GM15510 (cell line): ENCODE data around the gene VGF.

Experiments
- POLR2A ChIP-seq: IDR thresholded peaks from 3 replicates; pipeline ENCODE4 v1.6.1; 2011; ENCODE audit warnings: borderline replicate concordance; ENCODE audit not compliant: insufficient read length; ENCODE audit errors: extremely low read depth

Gene VGF

DNA sequence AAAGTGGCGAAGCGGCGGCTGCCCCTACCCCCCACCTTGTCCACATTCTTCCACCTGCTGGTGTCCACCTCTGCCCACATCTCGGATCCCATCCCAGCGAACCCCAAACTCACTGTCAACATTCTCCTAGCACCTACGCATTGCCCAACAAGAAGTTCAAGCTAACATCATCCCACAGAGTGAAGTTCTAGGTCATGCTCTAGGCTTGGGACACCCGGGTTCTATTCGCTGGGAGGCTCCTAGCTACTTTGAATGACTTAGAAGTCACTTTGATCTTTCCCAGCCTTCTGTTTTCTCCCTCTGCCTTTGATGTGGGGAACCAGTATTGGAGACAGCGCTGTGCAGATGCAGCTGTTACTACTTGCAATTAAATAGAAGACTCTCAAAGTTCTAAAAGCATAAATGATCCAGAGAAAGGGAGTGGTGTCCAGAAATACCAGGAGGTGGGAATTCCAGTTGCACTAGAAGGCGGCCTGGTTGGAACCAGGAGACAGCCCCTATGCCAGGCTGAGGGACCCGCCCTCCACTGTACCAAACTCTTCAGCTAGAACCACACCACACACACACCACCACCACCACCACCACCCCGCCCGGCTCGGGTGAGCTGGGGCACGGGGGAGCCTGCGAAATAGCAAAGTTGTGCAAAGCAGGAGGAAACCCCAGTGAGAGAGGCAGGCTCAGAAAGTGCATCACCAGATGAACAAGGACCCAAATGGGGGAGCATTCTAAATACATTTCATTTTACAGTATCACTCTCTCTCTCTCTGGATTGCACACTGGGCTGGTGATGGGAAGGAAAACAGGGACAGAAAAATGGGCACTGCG, 5.5 kb upstream of the VGF start:
- TF ChIP-seq POLR2A: no peak

DNA sequence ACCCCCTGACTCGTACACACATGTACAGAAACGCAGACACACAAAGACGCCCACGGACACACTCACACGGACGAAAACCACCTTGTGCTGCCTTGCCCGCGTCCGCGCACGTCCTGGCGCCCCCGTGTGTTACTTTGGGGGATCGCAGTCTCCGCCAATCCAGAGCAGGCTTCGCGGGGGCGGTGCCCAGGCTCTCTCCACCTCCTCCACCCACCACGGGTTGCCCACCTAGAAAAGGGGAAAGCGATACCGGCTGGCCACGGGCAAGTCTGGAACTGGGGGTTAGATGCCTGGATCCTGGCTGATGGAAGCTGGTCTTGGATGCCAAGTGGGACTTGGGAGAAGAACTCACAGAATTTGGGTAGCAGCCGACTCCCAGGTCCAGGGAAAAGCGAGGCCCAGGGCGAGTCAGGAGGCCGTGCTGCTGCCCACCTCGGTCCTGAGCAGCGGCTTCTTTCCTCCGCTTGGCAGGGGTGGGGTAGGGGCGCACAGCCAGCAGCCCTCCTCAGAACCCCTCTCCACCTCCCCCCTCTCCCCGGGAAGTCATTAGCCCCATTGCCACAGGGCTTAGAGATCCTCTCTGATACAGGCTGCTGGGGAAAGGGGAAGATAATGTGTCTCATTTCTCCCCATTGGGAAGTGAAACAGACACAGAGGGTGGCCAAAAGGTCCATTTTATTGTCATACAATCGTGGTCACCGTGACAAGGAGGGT, 4.6 kb upstream of the VGF start:
- TF ChIP-seq POLR2A: no peak

DNA sequence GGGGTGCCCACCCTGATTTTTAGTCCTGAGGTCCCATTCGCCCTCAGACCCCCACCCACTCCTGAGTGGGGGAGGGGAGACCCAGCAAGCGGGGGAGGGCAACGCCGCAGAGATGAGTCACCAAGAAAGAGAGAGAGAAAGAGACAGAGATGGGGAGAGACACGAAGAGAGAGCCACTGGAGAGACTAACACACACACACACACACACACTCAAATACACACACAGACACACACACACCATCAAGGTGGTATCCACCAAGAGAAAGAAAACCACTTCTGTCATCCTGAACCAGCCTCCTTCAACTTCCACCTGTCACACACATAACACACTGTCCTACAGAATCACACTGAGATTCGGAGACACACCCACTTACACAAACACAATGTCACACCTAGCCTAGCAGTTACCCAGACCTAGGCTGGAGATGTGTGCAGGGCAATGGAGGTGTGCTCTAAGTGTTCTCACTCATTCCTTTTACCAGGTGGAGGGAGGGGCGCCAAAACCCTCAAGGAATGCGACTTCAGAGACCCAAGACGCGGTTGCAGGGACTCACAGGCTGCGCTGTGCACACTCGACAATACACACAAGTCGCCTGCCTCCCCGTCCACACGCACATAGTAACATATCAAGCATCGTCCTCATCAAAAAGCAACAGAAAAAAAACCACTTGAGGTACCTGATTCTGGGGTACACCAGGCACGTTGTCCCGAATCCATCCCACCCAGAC, 3.9 kb upstream of the VGF start:
- no peak for TF ChIP-seq POLR2A

GRCh38 chr7:101168412-101169049, 3.2 kb upstream of the VGF start:
- TF ChIP-seq POLR2A: no peak

DNA sequence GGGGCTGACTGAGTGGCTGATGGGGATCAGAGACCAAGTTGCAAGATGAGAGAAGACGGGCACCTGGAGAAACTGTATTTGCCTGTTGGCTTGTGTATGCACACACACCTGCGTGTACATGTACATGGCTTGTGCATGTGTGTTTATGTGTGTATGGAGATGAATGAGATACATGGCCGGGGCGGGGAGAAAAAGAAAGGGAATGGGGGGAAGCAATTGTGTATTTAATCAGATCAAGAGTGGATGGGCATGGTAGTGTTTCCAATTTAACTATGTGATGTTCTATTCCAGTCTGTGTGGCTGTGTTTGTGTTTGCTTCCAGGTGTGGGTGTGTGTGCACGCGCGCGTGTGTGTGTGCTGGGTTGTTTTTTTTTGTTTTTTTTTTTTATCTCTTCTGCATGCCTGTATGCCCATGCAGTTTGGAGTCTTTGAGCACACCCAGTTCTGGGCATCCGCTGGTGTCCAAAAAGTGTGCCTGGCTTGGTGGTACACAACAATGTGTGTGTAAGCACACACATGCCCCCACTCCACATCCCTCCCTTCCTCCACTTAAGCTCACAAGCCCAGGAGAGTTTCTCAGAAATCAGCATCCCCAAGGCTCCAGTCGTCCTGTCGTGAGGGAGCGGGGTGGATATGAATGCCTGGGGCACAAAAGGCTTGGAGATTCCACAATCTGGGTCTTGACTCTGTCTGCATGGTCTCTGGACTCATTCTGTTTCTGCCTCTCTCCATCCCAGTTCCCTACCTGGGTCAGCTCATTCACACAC, 2.5 kb upstream of the VGF start:
- no peak for TF ChIP-seq POLR2A

GRCh38 chr7:101166909-101167644, 1.7 kb upstream of the VGF start:
- no peak for TF ChIP-seq POLR2A

DNA sequence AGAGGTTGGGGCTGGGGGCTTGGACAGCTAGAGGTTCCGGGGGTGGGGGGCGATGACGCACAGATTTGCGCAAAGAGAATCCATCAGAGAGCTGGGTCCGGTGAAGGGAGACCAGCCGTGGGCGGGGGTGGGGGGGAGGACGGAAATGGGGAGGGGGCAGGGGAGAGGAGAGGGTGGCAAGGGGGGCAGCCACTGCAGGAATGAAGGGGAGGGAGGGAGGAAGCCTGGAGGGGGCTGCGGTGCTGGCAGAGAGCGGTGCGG, 1.2 kb upstream of the VGF start:
- TF ChIP-seq POLR2A: no peak

- no peak for TF ChIP-seq POLR2A
These were observed 734 bp upstream of the VGF start for GRCh38 chr7:101165958-101166647.

- TF ChIP-seq POLR2A: no peak
These were observed 1.1 kb downstream of the VGF start for GRCh38 chr7:101164071-101164840.

GRCh38 chr7:101163279-101164070, 1.9 kb downstream of the VGF start:
- TF ChIP-seq POLR2A: peak; percentile 7

- no peak for TF ChIP-seq POLR2A
These were observed 2.7 kb downstream of the VGF start for GRCh38 chr7:101162551-101163278.
